Sigmoid colon (tissue), 3 donors: ENCODE results near the gene SIRT4.

Experiments
- CTCF ChIP-seq, 4 experiments: fragments of 450-650 bp in 3 of 4; fragments of 200-600 bp in 1 of 4; IDR thresholded peaks; one replicate each; pipeline ENCODE4 v1.5.1; 2016 to 2019; ENCODE audit warnings: antibody characterized with exemption in 4 of 4, mild to moderate bottlenecking in 3 of 4, moderate library complexity in 2 of 4
- POLR2A ChIP-seq, 2 donors: fragments of 450-650 bp; IDR thresholded peaks; one replicate each; pipeline ENCODE4 v1.6.1; 2016; ENCODE audit warnings: antibody characterized with exemption in 2 of 2, mild to moderate bottlenecking in 2 of 2, moderate library complexity in 2 of 2

- TF ChIP-seq POLR2A (IDR thresholded peaks at IDR 0.05) = no peak
- no peak for TF ChIP-seq CTCF (IDR thresholded peaks at IDR 0.05)
These were observed 37.8 kb upstream of the SIRT4 start for GRCh38 chr12:120264086-120264903.
